ENCODE results near the gene UQCRC1. TPM values are rescaled to one million over a fixed set of nuclear protein-coding genes. Genes with fewer than 3 reads are reported as not detected.

The UQCRC1 gene
- total RNA-seq, 1 experiment from 2014 or later = 575 TPM

GRCh38 chr3:48584836-48585235, 24.6 kb downstream of the UQCRC1 start:
- DNase-seq (no peak), ATAC-seq (no peak)
- intact Hi-C loops (cut with micrococcal nuclease) = no loop called here
- TF ChIP-seq EZH2 (IDR thresholded peaks at IDR 0.05; ENCODE audit: low read length, unreplicated experiment) (no peak), EZH2phosphoT487 (IDR thresholded peaks at IDR 0.05; ENCODE audit: borderline replicate concordance, low read length) (no peak), CTCF (conservative IDR thresholded peaks at IDR 0.05; ENCODE audit: low read depth, low read length) (no peak)
- Histone ChIP-seq H2AFZ (ENCODE audit: low read length) (no peak overlapping the region), H3K4me1 (ENCODE audit: insufficient read depth, low read length) (no peaks in the 10 kb centered on the region), H3K36me3 (ENCODE audit: low read depth, low read length) (no peaks in the 10 kb centered on the region), H3K9me2 (replicated peaks; ENCODE audit: low read length) (no peaks in the 10 kb centered on the region), H3K79me2 (ENCODE audit: low read length) (no peaks in the 10 kb centered on the region), H3K27me3 (ENCODE audit: low read length) (no peaks in the 10 kb centered on the region), H3F3A (ENCODE audit: low read length, unreplicated experiment) (no peaks in the 10 kb centered on the region), H4K20me1 (ENCODE audit: low read length) (no peaks in the 10 kb centered on the region), H3K9ac (ENCODE audit: low read length) (no peak overlapping the region), H3K9me3 (ENCODE audit: low read length) (no peaks in the 10 kb centered on the region), H3K27ac (ENCODE audit: low read length) (no peak overlapping the region), H3K4me2 (ENCODE audit: low read length) (no peak overlapping the region), H3K4me3 (ENCODE audit: low read length) (no peak overlapping the region)
- BruUV-seq (replicated peaks) = no TSS peak
- CTCF ChIA-PET = no interaction called here
- POLR2A ChIA-PET (ENCODE audit: unreplicated experiment) = no interaction called here

GRCh38 chr3:48581621-48582481, 27.6 kb downstream of the UQCRC1 start:
- ChIA-PET POLR2A (ENCODE audit: unreplicated experiment) (no interaction called here), CTCF (interaction anchor here (0.6 kb wide), 1 partner anchor 21 kb away, joined by 4 read pairs; no protein-coding TSS in a partner anchor)
- H2AFZ ChIP-seq (ENCODE audit: low read length) = no peak overlapping the region
- H3K4me2 ChIP-seq (ENCODE audit: low read length) = no peak overlapping the region
- H3K27me3 ChIP-seq (ENCODE audit: low read length) = no peaks in the 10 kb centered on the region
- no peaks in the 10 kb centered on the region for H3K79me2 ChIP-seq (ENCODE audit: low read length)
- ATAC-seq = no peak
- no peaks in the 10 kb centered on the region for H3K9me3 ChIP-seq (ENCODE audit: low read length)
- H3K4me1 ChIP-seq (ENCODE audit: insufficient read depth, low read length) = no peaks in the 10 kb centered on the region
- H4K20me1 ChIP-seq (ENCODE audit: low read length) = no peaks in the 10 kb centered on the region
- H3K9ac ChIP-seq (ENCODE audit: low read length) = no peak overlapping the region
- no peaks in the 10 kb centered on the region for H3F3A ChIP-seq (ENCODE audit: low read length, unreplicated experiment)
- H3K36me3 ChIP-seq (ENCODE audit: low read depth, low read length) = no peaks in the 10 kb centered on the region
- intact Hi-C loops (cut with micrococcal nuclease) = no loop called here
- DNase-seq = no peak
- TF ChIP-seq CTCF (conservative IDR thresholded peaks at IDR 0.05; ENCODE audit: low read depth, low read length) (no peak), EZH2 (IDR thresholded peaks at IDR 0.05; ENCODE audit: low read length, unreplicated experiment) (no peak), EZH2phosphoT487 (IDR thresholded peaks at IDR 0.05; ENCODE audit: borderline replicate concordance, low read length) (no peak)
- H3K9me2 ChIP-seq (replicated peaks; ENCODE audit: low read length) = no peaks in the 10 kb centered on the region
- no TSS peak for BruUV-seq (replicated peaks)
- H3K27ac ChIP-seq (ENCODE audit: low read length) = no peak overlapping the region
- H3K4me3 ChIP-seq (ENCODE audit: low read length) = no peak overlapping the region

GRCh38 chr3:48576647-48577046, 32.8 kb downstream of the UQCRC1 start:
- H3K36me3 ChIP-seq (ENCODE audit: low read depth, low read length) = no peaks in the 10 kb centered on the region
- H4K20me1 ChIP-seq (ENCODE audit: low read length) = no peaks in the 10 kb centered on the region
- no peak for ATAC-seq
- DNase-seq = no peak
- intact Hi-C loops (cut with micrococcal nuclease) = no loop called here
- no peaks in the 10 kb centered on the region for H3K27me3 ChIP-seq (ENCODE audit: low read length)
- no peaks in the 10 kb centered on the region for H3K79me2 ChIP-seq (ENCODE audit: low read length)
- no peaks in the 10 kb centered on the region for H3F3A ChIP-seq (ENCODE audit: low read length, unreplicated experiment)
- no peaks in the 10 kb centered on the region for H3K9me3 ChIP-seq (ENCODE audit: low read length)
- H3K4me2 ChIP-seq (ENCODE audit: low read length) = no peak overlapping the region
- H3K27ac ChIP-seq (ENCODE audit: low read length) = no peak overlapping the region
- TF ChIP-seq EZH2phosphoT487 (IDR thresholded peaks at IDR 0.05; ENCODE audit: borderline replicate concordance, low read length) (no peak), CTCF (conservative IDR thresholded peaks at IDR 0.05; ENCODE audit: low read depth, low read length) (no peak)
- no peak overlapping the region for H3K4me3 ChIP-seq (ENCODE audit: low read length)
- CTCF ChIA-PET = interaction anchor here (0.6 kb wide), 1 partner anchor 62 kb away, joined by 4 read pairs; no protein-coding TSS in a partner anchor
- POLR2A ChIA-PET (ENCODE audit: unreplicated experiment) = interaction anchor here (0.6 kb wide), 1 partner anchor 82 kb away, joined by 3 read pairs; no protein-coding TSS in a partner anchor
- no peak overlapping the region for H2AFZ ChIP-seq (ENCODE audit: low read length)
- no TSS peak for BruUV-seq (replicated peaks)
- H3K9me2 ChIP-seq (replicated peaks; ENCODE audit: low read length) = no peaks in the 10 kb centered on the region
- no peaks in the 10 kb centered on the region for H3K4me1 ChIP-seq (ENCODE audit: insufficient read depth, low read length)
- no peak overlapping the region for H3K9ac ChIP-seq (ENCODE audit: low read length)
